ENCODE measurements around the gene PNPLA3.
A peak's percentile ranks its signal among the peaks of the same experiment; 100 is the strongest.

The PNPLA3 gene

GRCh38 chr22:43923631-43924464 lies at the start of gene PNPLA3:
TSS of gene PNPLA3 (plus strand) at chr22:43923805. CDS start at chr22:43923912, 107 bp downstream.
- DNase-seq: peak; percentile 48

- DNase-seq: no peak
Measured at GRCh38 chr22:43876866-43877509, 46.6 kb upstream of the PNPLA3 start.

DNA sequence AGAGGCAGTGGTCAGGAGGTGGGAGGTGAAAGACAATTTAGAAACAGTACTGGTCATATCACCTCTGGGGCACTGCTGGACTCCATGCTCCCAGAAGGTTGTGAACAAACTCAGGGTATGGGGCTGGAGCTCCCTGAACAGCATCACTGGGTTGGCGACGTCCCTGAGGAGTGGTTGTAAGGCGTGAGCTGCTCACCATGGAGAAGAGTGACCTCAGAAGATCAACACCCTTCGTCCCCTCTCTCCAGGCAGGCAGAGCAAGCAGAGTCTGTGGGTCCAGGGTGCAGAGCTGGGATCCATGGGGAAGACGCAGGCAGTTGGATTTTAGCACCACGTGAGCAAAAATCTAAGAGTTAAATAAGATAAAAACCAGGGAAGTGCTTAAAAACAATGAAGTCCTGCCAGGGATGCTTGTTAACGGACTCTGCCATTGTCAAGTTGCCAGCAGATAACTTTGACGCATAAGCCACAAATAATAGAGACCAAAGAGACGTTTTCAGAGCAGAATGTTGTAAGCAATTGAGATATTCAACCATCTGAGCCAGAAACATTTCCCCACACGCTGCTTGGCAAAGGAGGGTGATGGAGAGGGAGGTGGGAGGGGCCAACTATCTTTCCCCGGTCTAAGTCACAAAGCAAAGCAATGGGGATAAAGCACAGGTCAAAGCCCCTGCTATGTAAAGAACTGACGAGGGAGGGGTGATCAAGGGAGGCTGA lies 45.4 kb upstream of the PNPLA3 start:
- DNase-seq: no peak

GRCh38 chr22:43878831-43879550 lies 44.6 kb upstream of the PNPLA3 start:
- no peak for DNase-seq

GRCh38 chr22:43879901-43880540 lies 43.6 kb upstream of the PNPLA3 start:
- no peak for DNase-seq

DNA sequence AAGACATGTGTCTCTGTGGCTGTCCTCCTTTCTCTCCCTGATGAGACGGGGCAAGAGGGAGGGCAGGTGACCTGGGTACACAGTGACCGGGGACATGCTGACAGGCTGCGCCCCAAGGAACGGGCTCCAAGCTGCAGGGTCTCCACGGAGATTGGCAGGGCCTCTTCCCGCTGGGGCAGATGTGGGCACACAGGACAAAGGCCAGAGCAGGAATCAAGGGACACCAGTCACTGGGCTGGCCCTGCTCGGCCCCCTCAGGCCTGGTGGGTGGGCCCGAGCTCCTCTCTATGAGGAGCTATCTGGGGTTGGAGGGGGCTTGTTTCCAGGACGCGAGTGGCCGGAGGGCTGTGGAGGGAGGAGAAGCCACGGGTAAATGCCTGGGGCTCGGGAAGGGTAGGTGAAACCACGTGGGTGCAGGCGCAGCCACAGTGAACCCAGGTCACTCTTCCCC lies 43.0 kb upstream of the PNPLA3 start:
- DNase-seq: no peak

- DNase-seq: no peak
Measured at GRCh38 chr22:43881091-43882061, 42.2 kb upstream of the PNPLA3 start.

DNA sequence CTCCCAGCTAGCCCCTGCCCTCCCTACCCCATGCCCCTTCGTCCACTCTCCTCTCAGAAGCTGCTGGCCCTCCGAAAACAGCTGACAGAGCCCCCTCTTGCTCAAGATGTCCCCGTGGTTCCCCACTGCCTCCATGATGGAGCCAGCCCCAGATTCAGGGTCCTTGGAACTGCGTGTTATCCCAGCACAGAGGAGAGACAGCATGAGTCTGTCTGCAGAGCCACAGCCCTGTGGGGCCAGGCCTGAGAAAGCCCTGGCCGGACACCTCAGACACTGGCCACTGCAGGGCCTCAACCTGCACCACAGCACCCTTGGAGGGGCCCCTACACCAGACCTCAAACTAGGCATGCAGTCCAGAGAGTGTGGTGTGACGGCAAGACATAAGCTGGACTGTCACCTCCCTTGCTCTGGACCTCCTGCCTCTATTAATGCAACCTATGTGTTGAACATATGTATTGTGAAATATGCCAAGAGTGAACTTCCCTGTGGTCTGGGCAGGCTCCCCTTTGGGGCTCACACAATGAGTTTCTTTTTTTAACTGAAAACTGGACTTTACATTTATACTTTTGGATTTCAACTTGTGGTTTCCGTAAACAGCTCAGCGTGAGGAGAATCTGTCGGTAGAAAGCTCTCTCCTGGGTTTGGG lies 41.4 kb upstream of the PNPLA3 start:
- DNase-seq: no peak

DNA sequence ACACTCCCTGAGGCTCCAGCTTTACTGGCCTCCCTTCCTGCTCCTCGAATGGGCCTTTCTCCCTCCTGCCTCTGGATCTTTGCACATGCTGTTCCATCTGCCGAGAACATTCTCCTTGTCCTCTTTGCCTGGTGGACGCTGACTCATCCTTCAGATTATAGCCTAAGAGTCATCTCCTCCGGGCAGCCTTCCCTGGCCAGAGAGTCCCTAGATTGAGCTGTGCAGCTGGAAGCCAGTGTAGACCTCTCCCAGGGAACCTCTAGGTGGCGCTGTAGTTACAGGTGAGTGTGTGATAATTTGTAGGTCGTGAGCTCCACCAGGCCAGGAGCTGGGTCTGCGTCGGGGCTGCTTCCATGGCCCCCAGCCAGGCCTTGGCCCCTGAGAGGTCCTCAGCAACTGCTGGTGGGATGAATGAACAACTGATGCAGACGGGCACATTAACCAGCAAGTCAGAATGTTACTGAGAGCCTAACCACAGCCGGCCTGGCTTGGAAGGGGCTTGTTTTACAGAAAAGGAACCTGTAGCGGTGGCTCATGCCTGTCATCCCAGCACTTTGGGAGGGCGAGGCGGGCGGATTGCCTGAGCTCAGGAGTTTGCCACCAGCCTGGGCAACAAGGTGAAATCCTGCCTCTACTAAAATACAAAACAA lies 40.5 kb upstream of the PNPLA3 start:
- peak; percentile 4 for DNase-seq

- DNase-seq: no peak
Measured at GRCh38 chr22:43883719-43884415, 39.7 kb upstream of the PNPLA3 start.

- DNase-seq: peak; percentile 16
Measured at GRCh38 chr22:43884600-43885318, 38.8 kb upstream of the PNPLA3 start.

DNA sequence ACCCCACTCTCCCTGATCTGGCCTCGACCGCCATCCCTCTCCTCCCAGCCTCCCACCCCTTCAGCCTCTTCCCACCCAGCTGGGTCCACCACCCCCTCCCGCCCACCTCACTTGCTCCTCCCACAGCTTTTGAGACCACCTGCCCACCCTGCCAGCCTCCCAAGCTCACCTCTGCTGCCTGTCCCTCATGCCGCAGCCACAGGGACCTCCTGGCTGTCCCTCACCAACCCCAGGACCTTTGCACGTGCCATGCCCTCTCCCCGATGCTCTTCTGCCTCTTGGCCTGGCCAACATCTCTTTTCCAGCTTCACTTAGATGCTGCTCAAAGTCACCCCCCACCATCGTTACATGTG lies 38.3 kb upstream of the PNPLA3 start:
- no peak for DNase-seq

DNA sequence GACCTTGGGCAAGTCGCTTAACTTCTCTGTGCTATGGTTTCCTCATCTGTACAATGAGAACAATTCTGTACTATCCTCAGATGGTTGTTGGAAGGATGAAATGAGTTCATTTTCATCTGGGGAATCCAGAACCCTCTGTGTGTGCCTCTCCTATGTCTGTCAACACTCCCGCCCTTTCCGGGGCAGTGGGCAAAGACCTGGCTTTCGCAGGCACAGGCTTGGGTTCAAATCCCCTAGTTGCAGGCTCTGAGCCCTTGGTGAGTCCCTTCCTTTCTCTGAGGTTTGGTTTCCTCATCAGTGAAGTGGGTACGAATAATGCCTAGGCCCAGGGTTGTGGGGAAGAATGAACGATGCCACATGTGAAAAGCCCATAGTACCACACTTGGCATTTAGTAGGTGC lies 37.8 kb upstream of the PNPLA3 start:
- DNase-seq: no peak

GRCh38 chr22:43886231-43886630 lies 37.4 kb upstream of the PNPLA3 start:
- no peak for DNase-seq

DNA sequence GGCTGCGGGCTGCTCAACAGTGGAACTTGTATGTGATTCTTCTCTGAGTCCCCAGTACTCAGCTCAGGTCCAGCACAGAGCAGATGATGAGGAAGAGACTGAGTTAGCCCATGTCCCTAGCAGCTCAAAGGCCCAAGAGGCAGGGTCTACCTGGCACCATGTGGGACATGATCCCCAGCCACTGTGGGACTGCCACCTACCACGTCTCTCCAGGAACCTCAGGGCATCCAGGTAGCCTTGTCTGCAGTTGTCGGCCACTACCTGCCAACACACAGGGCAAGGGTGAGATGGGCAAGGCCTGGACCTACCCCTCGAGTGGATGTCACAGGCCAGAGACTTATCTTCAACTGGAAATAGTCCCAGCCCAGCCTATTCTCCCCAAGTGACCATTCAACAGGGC lies 36.2 kb upstream of the PNPLA3 start:
- no peak for DNase-seq

DNA sequence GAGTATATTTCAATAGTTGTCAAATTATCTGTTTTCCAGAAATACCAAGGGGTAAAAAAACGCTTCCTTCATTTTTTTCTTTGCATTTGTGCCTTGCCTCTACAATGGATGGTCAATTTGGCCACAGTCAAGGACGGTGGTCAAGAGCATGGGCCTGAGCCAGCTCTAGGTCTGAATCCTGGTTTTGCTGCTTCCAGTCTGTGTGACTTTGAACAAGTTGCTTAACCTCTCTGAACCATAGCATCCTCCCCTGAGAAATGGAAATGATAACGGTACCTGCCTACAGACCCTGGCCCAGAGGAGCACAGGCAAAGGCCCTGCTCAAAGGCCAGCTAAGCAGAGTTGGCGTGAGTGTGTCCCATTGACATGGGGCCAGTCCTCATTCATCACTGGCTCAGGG lies 34.9 kb upstream of the PNPLA3 start:
- no peak for DNase-seq

DNA sequence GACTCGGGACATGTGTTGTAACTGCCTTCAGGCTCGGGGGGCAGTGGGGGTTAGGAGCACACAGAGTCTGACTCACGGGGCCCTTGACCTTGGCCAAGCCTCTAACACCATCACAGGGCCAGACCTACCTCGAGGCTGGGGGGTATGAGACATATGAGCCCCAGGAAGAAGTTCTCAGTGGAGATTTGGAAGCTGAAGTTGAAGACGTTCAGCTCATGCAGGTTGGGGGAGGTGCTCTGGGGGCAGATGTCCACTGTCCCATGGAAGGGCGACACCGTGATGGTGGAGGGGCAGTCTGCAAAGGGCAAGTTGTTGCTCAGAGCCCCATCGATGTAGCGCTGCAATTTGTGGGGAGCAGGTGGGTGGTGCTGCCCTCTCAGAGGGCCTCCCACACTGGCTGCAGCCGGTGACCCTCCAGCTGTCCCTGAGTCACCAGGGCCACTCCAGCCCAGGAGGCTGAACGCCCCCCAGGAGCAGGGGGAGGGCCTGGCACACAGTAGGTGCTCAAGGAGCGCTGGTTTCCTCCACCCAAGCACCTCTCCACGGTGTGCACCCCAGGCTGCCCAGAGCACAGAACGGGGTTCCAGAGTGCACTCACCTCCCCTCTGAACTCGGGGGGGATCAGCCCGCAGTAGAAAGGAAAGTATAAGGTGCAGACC lies 34.3 kb upstream of the PNPLA3 start:
- no peak for DNase-seq

DNA sequence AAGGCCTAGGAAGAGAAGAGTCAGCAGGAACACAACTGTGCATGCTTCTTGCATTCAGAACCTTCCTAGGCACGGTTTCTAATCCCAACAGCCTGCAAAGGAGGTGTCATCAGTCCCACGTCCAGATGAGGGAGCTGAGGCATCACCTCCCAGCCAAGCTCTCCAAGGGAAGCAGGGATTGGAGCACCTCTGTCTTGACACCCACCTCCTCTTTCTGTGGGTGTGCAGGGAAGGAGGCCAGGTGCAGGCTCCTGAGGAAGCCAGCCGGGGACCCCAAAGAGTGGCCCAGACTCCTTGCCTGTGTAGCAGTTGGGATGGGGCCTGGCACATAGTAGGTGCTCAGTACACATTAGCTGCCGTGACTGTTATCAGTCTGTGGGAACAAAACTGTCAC lies 33.7 kb upstream of the PNPLA3 start:
- no peak for DNase-seq
